Fibroblast of the aortic adventitia (primary cell): ENCODE data around the gene MANEA. TPM values are rescaled to one million over a fixed set of nuclear protein-coding genes. Genes with fewer than 3 reads are reported as not detected.

ENCODE experiments used
- DNase-seq: peaks from one replicate; pipeline ENCODE4 v3.0.0-alpha.2; 2010; ENCODE audit warnings: low read depth
- H3K4me3 ChIP-seq: 2 replicates; pipeline ENCODE4 v1.5.1; 2011; ENCODE audit warnings: low read depth, mild to moderate bottlenecking, control low read depth, low read length, moderate library complexity
- total RNA-seq: library from RNA; depleted of rRNA; stranded (reverse); fragments of >200 nt; gene quantifications from 2 replicates; pipeline ENCODE4 v1.2.3, GENCODE V29; 2012; ENCODE audit warnings: low replicate concordance
- TF ChIP-seq, protein P1 (sequence below): IDR thresholded peaks from 2 replicates; pipeline ENCODE4 v1.5.1; 2011; ENCODE audit warnings: mild to moderate bottlenecking, low read length, control low read depth, inconsistent platforms; ENCODE audit not compliant: insufficient read depth

Gene MANEA, protein sequence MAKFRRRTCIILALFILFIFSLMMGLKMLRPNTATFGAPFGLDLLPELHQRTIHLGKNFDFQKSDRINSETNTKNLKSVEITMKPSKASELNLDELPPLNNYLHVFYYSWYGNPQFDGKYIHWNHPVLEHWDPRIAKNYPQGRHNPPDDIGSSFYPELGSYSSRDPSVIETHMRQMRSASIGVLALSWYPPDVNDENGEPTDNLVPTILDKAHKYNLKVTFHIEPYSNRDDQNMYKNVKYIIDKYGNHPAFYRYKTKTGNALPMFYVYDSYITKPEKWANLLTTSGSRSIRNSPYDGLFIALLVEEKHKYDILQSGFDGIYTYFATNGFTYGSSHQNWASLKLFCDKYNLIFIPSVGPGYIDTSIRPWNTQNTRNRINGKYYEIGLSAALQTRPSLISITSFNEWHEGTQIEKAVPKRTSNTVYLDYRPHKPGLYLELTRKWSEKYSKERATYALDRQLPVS
- total RNA-seq = 4.3 and 24.9 TPM in 2 replicates

DNA sequence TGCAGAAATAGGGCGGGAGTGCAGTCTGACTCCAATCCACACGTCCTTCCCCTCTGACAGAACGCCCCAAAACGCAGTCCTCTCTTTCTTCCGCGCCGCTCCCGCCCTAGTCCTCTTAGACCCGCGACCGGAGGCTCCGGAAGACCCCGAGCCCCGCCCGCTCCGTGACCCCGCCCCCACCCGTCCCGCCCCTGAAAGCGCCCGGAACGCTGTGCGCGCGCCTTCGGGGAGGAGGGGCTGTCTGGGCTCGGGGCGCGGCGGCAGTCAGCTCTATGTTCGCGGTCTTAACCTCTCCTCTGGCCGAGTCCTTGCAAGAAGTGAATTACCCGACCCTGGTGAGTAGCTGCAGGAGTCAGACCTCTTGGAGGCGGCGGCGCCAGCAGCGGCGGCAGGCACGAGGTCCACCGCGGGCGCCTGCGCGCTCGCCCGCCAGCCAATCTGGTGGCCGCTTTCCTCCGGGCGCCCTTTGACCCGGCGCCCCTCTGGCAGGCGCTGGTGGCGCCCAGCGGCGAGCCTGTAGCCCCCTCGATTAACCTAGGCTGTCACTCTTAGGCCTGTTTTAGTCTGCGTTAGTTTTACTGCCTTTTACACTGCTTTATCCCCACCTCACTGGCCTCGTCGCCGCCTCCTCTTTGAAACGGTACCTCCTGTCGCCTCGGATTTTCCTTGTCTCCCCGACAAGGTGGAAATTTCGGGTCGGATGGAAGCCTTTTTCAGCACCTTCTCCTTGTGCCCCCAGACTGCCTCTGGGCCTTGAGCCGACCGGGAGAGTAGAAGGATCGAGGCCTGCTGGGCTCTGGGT is at the start of gene MANEA:
Gene MANEA (plus strand): TSS at position 232 of the 802 bp plus-strand sequence. CDS start 8,905 bp downstream, outside the sequence.
- peak within 1 kb of the TSS; percentile 94 for H3K4me3 ChIP-seq
- TF ChIP-seq, protein P1, sequence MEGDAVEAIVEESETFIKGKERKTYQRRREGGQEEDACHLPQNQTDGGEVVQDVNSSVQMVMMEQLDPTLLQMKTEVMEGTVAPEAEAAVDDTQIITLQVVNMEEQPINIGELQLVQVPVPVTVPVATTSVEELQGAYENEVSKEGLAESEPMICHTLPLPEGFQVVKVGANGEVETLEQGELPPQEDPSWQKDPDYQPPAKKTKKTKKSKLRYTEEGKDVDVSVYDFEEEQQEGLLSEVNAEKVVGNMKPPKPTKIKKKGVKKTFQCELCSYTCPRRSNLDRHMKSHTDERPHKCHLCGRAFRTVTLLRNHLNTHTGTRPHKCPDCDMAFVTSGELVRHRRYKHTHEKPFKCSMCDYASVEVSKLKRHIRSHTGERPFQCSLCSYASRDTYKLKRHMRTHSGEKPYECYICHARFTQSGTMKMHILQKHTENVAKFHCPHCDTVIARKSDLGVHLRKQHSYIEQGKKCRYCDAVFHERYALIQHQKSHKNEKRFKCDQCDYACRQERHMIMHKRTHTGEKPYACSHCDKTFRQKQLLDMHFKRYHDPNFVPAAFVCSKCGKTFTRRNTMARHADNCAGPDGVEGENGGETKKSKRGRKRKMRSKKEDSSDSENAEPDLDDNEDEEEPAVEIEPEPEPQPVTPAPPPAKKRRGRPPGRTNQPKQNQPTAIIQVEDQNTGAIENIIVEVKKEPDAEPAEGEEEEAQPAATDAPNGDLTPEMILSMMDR = no peak
- peak; percentile 86 for DNase-seq

DNA sequence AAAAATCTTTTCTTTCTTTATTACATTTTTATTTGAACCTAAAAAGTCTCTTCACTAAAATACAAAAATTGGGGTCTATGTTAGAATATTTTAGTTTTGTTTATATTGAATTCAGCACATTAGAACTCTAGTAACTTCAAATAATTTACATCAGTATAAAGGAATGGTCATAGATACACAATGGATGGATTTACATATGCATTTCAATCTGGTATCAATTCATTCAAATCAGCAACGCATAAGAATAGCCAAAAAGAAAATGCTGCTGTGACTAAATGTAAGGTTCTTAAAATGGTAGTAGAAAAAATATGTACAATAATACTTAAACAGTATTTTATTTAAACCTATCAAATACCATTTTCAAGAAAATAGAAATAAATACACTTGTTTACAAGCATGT is 47.6 kb upstream of the MANEA start:
- DNase-seq = no peak
- TF ChIP-seq, protein P1 = no peak
- H3K4me3 ChIP-seq = no peak overlapping the region

DNA sequence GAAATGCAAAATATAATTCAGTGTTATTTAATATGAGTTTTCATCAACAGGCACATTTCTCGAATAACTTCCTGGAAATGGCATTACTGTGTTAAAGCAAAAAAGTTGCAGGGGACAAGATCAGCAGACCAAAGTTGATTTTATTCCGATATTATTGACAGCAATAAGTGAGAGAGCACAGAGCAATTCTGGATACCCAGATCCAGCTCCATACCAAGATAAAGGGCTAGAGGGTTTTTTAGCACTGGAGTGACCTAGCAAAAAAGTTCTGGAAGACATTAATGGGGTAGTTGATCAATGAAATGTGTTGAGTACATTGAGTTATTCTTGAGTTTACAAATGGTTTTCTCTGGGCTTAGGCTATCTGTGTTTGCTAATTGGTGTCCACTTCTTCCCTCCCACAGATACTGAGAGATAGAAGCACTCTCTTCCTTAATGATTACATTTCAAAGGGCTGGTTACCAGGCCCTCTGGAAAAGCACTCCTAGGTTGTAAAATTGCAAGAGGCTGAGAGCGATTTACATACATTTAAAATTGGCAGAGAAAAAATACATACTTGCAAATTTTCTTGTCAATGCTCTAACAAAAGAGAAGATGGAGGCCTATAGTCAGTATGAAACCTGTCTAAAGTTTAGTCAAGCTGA is 47.0 kb upstream of the MANEA start:
- DNase-seq = no peak
- TF ChIP-seq, protein P1 = no peak
- no peak overlapping the region for H3K4me3 ChIP-seq

DNA sequence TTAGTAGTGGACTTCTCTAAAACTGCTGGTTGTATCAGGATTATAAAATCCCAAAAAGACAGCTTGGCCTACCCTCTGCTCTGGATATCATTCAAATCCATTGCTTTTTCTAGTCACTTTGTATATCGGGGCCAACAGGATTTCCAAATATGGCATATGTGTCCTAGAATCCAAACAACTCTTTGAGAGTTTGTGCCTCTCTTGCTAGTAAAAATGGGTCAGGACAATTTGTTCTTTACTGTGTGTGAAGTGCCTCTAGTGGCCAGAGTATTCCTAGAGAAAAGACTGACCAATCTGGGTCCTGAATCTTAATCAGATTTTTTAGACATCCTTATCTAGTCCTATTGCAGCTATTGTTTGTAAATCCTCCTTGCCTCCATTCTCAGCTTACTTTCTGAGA is 33.5 kb upstream of the MANEA start:
- H3K4me3 ChIP-seq = no peak overlapping the region
- no peak for DNase-seq
- TF ChIP-seq, protein P1 = no peak

DNA sequence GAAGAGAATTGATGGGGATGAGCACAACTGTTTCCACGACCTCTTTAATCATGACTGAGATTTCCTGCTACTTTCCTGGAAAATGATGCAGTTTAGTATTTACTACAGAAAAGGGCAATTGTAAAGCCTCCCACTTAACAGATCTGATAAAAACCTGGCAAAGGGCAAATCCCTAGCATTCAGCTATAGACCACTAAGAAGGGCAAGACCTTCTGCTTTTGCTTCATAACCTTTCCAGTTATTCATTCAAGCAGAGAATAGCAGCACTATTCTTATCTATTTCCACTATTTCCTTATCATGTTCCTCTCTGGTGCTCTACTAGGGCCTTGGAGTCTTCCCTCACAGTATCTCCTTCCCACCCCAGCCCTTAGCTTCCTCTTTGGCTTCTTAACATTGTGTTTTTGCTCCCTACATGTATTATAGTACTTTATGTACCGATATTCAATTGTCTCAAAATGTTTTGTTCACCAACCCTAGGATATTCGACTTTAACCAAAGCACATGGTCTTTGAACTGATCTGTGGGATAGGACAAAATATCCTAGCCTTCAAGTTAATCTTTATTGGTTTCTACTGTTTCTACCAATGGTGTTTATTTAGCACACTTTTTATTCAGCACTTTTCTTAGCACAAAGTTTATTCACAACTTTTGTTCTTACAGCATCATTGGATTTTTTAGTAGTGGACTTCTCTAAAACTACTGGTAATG is 32.7 kb upstream of the MANEA start:
- TF ChIP-seq, protein P1 = no peak
- no peak for DNase-seq
- no peak overlapping the region for H3K4me3 ChIP-seq

DNA sequence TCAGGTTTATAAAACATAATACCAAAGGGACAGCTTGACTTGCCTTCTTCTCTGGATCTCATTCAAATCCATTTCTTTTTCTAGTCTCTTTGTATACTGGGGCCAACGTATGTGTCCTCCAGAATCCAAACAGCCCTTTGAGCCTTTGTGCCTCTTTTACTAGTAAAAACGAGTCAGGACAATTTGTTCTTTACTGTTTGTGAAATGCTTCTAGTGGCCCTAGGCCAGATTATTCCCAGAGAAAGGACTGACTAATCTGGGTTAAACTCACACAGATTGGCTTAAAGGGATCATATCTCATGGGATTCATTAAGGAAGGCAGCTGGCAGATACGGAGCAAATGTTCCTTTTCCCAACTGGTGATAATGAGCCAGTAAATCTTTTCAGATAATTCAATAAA is 32.1 kb upstream of the MANEA start:
- no peak for DNase-seq
- H3K4me3 ChIP-seq = no peak overlapping the region
- TF ChIP-seq, protein P1 = no peak
